KOPT-K1 (cell line): ENCODE results near the gene BCL7A.

Experiments used
- H3K27ac ChIP-seq: fragments of 200-600 bp; sonication (generic); 2 replicates; pipeline ENCODE4 v1.5.1; 2016; ENCODE audit warnings: antibody characterized with exemption, mild to moderate bottlenecking, low read depth, low read length; ENCODE audit not compliant: poor library complexity, severe bottlenecking
- H3K36me3 ChIP-seq: fragments of 200-600 bp; sonication (generic); 2 replicates; pipeline ENCODE4 v1.5.1; 2017; ENCODE audit warnings: antibody characterized with exemption, mild to moderate bottlenecking, low read length, moderate library complexity; ENCODE audit not compliant: insufficient read depth
- H3K9me3 ChIP-seq: fragments of 200-600 bp; sonication (generic); 2 replicates; pipeline ENCODE4 v1.5.1; 2017; ENCODE audit warnings: antibody characterized with exemption, low read length, mild to moderate bottlenecking; ENCODE audit not compliant: insufficient read depth, poor library complexity, severe bottlenecking

The BCL7A gene

GRCh38 chr12:122081697-122082221, 60.1 kb downstream of the BCL7A start:
- Histone ChIP-seq H3K36me3 (peaks cover 25% of the 10 kb centered on the region), H3K27ac (peak overlapping the region; percentile 87), H3K9me3 (no peaks in the 10 kb centered on the region)

- Histone ChIP-seq H3K9me3 (no peaks in the 10 kb centered on the region), H3K27ac (peak overlapping the region; percentile 87), H3K36me3 (peaks cover 36% of the 10 kb centered on the region)
These were observed 61.1 kb downstream of the BCL7A start for GRCh38 chr12:122082621-122083356.

- peaks cover 49% of the 10 kb centered on the region for H3K36me3 ChIP-seq
- H3K9me3 ChIP-seq, result no peaks in the 10 kb centered on the region
- peak overlapping the region; percentile 87 for H3K27ac ChIP-seq
These were observed 63.2 kb downstream of the BCL7A start for GRCh38 chr12:122084857-122085405.

GRCh38 chr12:122085591-122085990, 63.9 kb downstream of the BCL7A start:
- H3K9me3 ChIP-seq, result no peaks in the 10 kb centered on the region
- H3K36me3 ChIP-seq, result peaks cover 54% of the 10 kb centered on the region
- peak overlapping the region; percentile 87 for H3K27ac ChIP-seq

GRCh38 chr12:122086116-122086515, 64.4 kb downstream of the BCL7A start:
- H3K9me3 ChIP-seq, result no peaks in the 10 kb centered on the region
- H3K27ac ChIP-seq, result peak overlapping the region; percentile 87
- peaks cover 59% of the 10 kb centered on the region for H3K36me3 ChIP-seq

GRCh38 chr12:122086641-122087285, 65.1 kb downstream of the BCL7A start:
- H3K9me3 ChIP-seq, result no peaks in the 10 kb centered on the region
- H3K36me3 ChIP-seq, result peaks cover 62% of the 10 kb centered on the region
- peak overlapping the region; percentile 87 for H3K27ac ChIP-seq

- peak overlapping the region; percentile 87 for H3K27ac ChIP-seq
- peaks cover 62% of the 10 kb centered on the region for H3K36me3 ChIP-seq
- no peaks in the 10 kb centered on the region for H3K9me3 ChIP-seq
These were observed 65.9 kb downstream of the BCL7A start for GRCh38 chr12:122087431-122088178.

GRCh38 chr12:122088179-122088810, 66.6 kb downstream of the BCL7A start:
- Histone ChIP-seq H3K36me3 (peaks cover 62% of the 10 kb centered on the region), H3K9me3 (no peaks in the 10 kb centered on the region), H3K27ac (peak overlapping the region; percentile 87)

- Histone ChIP-seq H3K27ac (peak overlapping the region; percentile 87), H3K9me3 (no peaks in the 10 kb centered on the region), H3K36me3 (peaks cover 59% of the 10 kb centered on the region)
These were observed 67.4 kb downstream of the BCL7A start for GRCh38 chr12:122089077-122089476.

GRCh38 chr12:122090759-122091515, 69.3 kb downstream of the BCL7A start:
- H3K27ac ChIP-seq, result peak overlapping the region; percentile 6
- no peaks in the 10 kb centered on the region for H3K9me3 ChIP-seq
- H3K36me3 ChIP-seq, result peaks cover 42% of the 10 kb centered on the region

- no peaks in the 10 kb centered on the region for H3K9me3 ChIP-seq
- H3K27ac ChIP-seq, result no peak overlapping the region
These were observed 71.6 kb downstream of the BCL7A start for GRCh38 chr12:122093098-122093883.

GRCh38 chr12:122094137-122094734, 72.6 kb downstream of the BCL7A start:
- Histone ChIP-seq H3K9me3 (no peaks in the 10 kb centered on the region), H3K36me3 (peaks cover 17% of the 10 kb centered on the region), H3K27ac (no peak overlapping the region)

More at GRCh38 chr12:122093098-122093883, 71.6 kb downstream of the BCL7A start:
- H3K36me3 ChIP-seq, result peaks cover 22% of the 10 kb centered on the region
